ENCODE data around the gene TFAP2D. TPM values are rescaled to one million over a fixed set of nuclear protein-coding genes. Genes with fewer than 3 reads are reported as not detected.

Gene TFAP2D
- total and polyA plus RNA-seq, 10 of the 15 experiments (the other 5 are each of a cell fraction or from before 2014, with no cell fraction given): not detected

- TF ChIP-seq BCLAF1 (IDR thresholded peaks at IDR 0.05) (no peak), KDM1A (IDR thresholded peaks at IDR 0.05; ENCODE audit: borderline replicate concordance) (no peak), CREM (IDR thresholded peaks at IDR 0.05; ENCODE audit: low read depth) (no peak), TARDBP (IDR thresholded peaks at IDR 0.05; ENCODE audit: borderline replicate concordance) (no peak), HCFC1 (IDR thresholded peaks at IDR 0.05; ENCODE audit: low read length) (no peak), EED (IDR thresholded peaks at IDR 0.05; ENCODE audit: low read depth) (no peak), FOXM1 (IDR thresholded peaks at IDR 0.05; ENCODE audit: low read depth, low read length) (no peak), POU2F2 (IDR thresholded peaks at IDR 0.05; ENCODE audit: borderline replicate concordance, low read depth, low read length) (no peak), CHD1 (IDR thresholded peaks at IDR 0.05; ENCODE audit: low read depth, low read length) (no peak)
- TF ChIP-seq, protein P1, sequence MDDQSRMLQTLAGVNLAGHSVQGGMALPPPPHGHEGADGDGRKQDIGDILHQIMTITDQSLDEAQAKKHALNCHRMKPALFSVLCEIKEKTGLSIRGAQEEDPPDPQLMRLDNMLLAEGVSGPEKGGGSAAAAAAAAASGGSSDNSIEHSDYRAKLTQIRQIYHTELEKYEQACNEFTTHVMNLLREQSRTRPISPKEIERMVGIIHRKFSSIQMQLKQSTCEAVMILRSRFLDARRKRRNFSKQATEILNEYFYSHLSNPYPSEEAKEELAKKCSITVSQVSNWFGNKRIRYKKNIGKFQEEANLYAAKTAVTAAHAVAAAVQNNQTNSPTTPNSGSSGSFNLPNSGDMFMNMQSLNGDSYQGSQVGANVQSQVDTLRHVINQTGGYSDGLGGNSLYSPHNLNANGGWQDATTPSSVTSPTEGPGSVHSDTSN (IDR thresholded peaks at IDR 0.05; ENCODE audit: insufficient replicate concordance, low read depth, low read length): no peak
- TF ChIP-seq, protein P2, sequence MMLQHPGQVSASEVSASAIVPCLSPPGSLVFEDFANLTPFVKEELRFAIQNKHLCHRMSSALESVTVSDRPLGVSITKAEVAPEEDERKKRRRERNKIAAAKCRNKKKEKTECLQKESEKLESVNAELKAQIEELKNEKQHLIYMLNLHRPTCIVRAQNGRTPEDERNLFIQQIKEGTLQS (IDR thresholded peaks at IDR 0.05; ENCODE audit: borderline replicate concordance, extremely low read depth, low read depth, low read length): no peak
- TF ChIP-seq, protein P3, sequence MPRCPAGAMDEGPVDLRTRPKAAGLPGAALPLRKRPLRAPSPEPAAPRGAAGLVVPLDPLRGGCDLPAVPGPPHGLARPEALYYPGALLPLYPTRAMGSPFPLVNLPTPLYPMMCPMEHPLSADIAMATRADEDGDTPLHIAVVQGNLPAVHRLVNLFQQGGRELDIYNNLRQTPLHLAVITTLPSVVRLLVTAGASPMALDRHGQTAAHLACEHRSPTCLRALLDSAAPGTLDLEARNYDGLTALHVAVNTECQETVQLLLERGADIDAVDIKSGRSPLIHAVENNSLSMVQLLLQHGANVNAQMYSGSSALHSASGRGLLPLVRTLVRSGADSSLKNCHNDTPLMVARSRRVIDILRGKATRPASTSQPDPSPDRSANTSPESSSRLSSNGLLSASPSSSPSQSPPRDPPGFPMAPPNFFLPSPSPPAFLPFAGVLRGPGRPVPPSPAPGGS (IDR thresholded peaks at IDR 0.05; ENCODE audit: borderline replicate concordance, insufficient read depth, low read depth, low read length, poor library complexity, severe bottlenecking): no peak
Observed at GRCh38 chr6:50817646-50817950, 104.3 kb downstream of the TFAP2D start (continued).

All from GM12878 (cell line).